RWPE2 (cell line): Measurements from ENCODE around the gene RHOU.

Experiments used
- ATAC-seq: fragments of 200-7000 bp; cut with Tn5 transposase; 3 replicates; pipeline ENCODE4 v1.9.1; 2021; ENCODE audit warnings: low read depth
- DNase-seq: peaks from one replicate; pipeline ENCODE4 v3.0.0-alpha.2; 2020; ENCODE audit warnings: low spot score
- H3K27ac ChIP-seq: fragments of 450-650 bp; 2 replicates; pipeline ENCODE4 v1.5.1; 2017; ENCODE audit warnings: mild to moderate bottlenecking; ENCODE audit not compliant: poor library complexity, severe bottlenecking
- H3K27me3 ChIP-seq: fragments of 250-450 bp; sonication (Bioruptor Pico); 2 replicates; pipeline ENCODE4 v1.5.1; 2021; ENCODE audit warnings: mild to moderate bottlenecking, moderate library complexity; ENCODE audit not compliant: insufficient read depth, poor library complexity, severe bottlenecking
- H3K36me3 ChIP-seq: fragments of 250-450 bp; sonication (Bioruptor Pico); 2 replicates; pipeline ENCODE4 v1.5.1; 2020; ENCODE audit warnings: low read depth, mild to moderate bottlenecking, moderate library complexity
- H3K4me1 ChIP-seq: fragments of 250-450 bp; sonication (Bioruptor Pico); 2 replicates; pipeline ENCODE4 v1.5.1; 2021; ENCODE audit warnings: mild to moderate bottlenecking, moderate library complexity; ENCODE audit not compliant: insufficient read depth, poor library complexity, severe bottlenecking
- H3K4me3 ChIP-seq: fragments of 250-450 bp; sonication (Bioruptor Pico); 2 replicates; pipeline ENCODE4 v1.5.1; 2021; ENCODE audit warnings: mild to moderate bottlenecking, moderate library complexity; ENCODE audit not compliant: severe bottlenecking
- H3K9me3 ChIP-seq: fragments of 250-450 bp; sonication (Bioruptor Pico); 2 replicates; pipeline ENCODE4 v1.5.1; 2021; ENCODE audit warnings: mild to moderate bottlenecking, moderate library complexity; ENCODE audit not compliant: severe bottlenecking
- CTCF ChIP-seq: fragments of 450-650 bp; IDR thresholded peaks from one replicate; pipeline ENCODE4 v1.5.1; 2017; ENCODE audit warnings: mild to moderate bottlenecking, moderate library complexity; ENCODE audit not compliant: poor library complexity, severe bottlenecking

Gene RHOU

DNA sequence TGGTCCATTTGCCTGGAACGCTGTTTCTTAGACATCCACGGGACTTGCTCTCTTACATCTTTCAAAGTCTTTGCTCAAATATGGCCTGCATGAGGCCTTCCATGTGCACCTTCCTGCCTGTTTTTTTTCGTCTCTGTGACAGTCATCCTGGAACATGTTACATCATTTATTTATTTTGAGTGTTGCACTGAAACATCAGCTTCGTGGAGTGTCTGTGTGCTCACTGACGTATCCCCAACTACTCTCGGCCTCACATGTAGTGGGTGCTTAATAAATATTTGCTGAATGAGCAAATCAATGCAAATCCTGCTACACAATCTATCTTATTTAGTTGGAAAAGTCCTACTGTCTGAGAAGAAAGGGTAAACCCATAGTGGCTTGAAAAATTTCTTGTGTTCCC, 11.4 kb upstream of the RHOU start:
- H3K36me3 ChIP-seq, result no peaks in the 10 kb centered on the region
- no peaks in the 10 kb centered on the region for H3K4me1 ChIP-seq
- H3K27me3 ChIP-seq, result no peaks in the 10 kb centered on the region
- no peak overlapping the region for H3K4me3 ChIP-seq
- no peak for TF ChIP-seq CTCF
- H3K27ac ChIP-seq, result no peak overlapping the region
- ATAC-seq, result no peak
- no peaks in the 10 kb centered on the region for H3K9me3 ChIP-seq
- DNase-seq, result no peak

- ATAC-seq, result no peak
- H3K27me3 ChIP-seq, result no peaks in the 10 kb centered on the region
- no peak for TF ChIP-seq CTCF
These were observed 10.1 kb upstream of the RHOU start for GRCh38 chr1:228725178-228725577.

DNA sequence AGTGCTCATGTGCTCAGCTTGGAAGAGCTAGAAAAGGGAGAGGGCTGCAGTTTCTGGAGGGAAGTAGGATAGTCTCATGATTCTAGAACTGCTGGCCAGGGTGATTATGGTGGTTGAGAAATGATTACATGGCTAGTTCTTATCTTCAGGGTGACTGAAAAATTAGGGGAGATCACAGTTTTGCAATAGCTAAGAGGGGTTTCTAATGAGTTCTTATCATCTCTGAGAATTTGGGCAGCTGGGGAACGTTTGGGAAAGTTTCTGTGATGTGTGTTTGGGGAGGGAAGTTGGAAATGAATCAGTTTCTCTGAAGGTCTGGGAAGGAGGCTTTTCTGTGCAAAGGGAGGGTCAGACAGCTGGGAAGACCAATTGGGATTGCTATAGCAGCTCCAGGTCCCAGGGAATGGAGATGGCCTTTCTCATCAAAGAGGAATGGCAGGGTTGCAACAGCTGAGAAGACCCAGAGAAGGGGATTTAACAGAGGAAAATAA, 7.6 kb upstream of the RHOU start:
- DNase-seq, result no peak
- Histone ChIP-seq H3K27me3 (no peaks in the 10 kb centered on the region), H3K4me1 (no peaks in the 10 kb centered on the region), H3K4me3 (no peak overlapping the region), H3K27ac (no peak overlapping the region), H3K9me3 (no peaks in the 10 kb centered on the region), H3K36me3 (no peaks in the 10 kb centered on the region)
- no peak for ATAC-seq
- no peak for TF ChIP-seq CTCF

More at GRCh38 chr1:228725178-228725577, 10.1 kb upstream of the RHOU start:
- Histone ChIP-seq H3K4me3 (no peak overlapping the region), H3K4me1 (no peaks in the 10 kb centered on the region), H3K36me3 (no peaks in the 10 kb centered on the region), H3K27ac (no peak overlapping the region), H3K9me3 (no peaks in the 10 kb centered on the region)
- no peak for DNase-seq

- TF ChIP-seq CTCF, result no peak
- no peak overlapping the region for H3K4me3 ChIP-seq
- no peaks in the 10 kb centered on the region for H3K36me3 ChIP-seq
- no peak overlapping the region for H3K27ac ChIP-seq
- H3K27me3 ChIP-seq, result peaks cover 20% of the 10 kb centered on the region
- no peak for DNase-seq
- no peaks in the 10 kb centered on the region for H3K9me3 ChIP-seq
- ATAC-seq, result no peak
- H3K4me1 ChIP-seq, result no peaks in the 10 kb centered on the region
These were observed 2.9 kb upstream of the RHOU start for GRCh38 chr1:228732426-228732825.

GRCh38 chr1:228733576-228733975, 1.7 kb upstream of the RHOU start:
- H3K9me3 ChIP-seq, result no peaks in the 10 kb centered on the region
- ATAC-seq, result no peak
- H3K36me3 ChIP-seq, result no peaks in the 10 kb centered on the region
- H3K27ac ChIP-seq, result no peak overlapping the region
- peaks cover 20% of the 10 kb centered on the region for H3K27me3 ChIP-seq
- no peak overlapping the region for H3K4me3 ChIP-seq
- DNase-seq, result no peak
- no peak for TF ChIP-seq CTCF
- no peaks in the 10 kb centered on the region for H3K4me1 ChIP-seq
